ENCODE results near the gene AJAP1.

AJAP1 gene

GRCh38 chr1:4627353-4627752 lies 27.1 kb upstream of the AJAP1 start:
- in situ Hi-C loops (cut with HindIII; ENCODE audit: low pct_ligation_motif_present, low pct_unique_long_range_greater_than_20kb, low sequenced_read_pairs), result no loop called here
- no peak for DNase-seq

DNA sequence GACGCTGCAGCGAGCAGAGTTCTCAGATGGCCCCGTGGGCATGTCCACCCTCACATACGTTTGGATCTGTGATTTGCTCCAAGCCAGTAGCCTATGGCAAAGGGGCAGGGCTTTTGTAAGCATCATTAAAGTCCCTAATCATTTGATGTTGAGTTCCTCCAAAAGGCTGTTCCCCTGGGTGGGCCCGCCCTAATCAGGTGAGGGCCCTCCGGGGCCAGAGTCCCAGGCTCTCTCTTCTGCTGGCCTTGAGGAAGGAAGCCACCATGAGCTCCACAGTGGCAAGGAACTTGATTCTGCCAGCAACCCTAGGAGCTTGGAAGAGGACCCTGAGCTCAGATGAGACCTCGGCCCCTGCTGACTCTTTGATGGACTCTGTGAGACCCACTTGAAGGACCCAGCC lies 25.4 kb upstream of the AJAP1 start:
- in situ Hi-C loops (cut with HindIII; ENCODE audit: low pct_ligation_motif_present, low pct_unique_long_range_greater_than_20kb, low sequenced_read_pairs), result no loop called here
- no peak for DNase-seq

DNA sequence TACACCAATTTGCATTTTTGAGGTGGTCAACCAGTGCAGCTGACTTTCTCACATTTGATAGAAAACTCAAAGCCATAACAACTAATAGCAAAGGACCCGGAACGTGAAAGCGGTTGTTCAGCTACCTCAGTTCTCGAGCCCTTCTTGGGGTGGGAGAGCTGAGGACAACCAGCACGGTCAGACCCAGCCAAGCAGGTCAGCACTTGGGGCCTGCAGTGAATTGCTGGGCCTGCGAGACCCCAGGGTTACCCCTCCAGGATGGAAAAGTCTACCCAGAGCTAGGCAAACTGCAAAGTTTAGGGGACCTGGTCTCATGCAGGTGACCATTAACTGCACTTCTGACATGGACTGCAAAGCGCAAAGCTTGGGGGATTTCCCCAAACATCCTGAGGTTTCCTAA lies 23.8 kb upstream of the AJAP1 start:
- DNase-seq, result no peak

DNA sequence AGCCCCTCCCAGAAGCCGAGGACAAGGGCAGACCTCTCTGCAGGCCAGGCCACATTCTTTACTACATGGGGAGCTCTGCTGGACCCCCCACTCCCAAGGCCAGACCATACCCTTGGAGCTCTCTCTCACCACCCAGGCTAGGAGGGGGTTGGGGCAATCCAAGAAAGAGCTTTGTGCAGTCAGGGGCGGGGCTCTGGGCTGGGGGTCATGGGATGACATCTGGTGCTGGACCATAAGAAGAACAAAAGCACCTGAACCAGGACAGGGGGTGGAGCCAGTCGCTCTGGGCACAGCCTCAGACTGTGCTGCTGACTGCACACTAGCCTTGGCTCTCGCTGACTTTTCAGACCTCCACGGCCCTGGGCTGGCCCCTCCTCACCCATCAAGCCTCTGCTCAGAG lies 23.1 kb upstream of the AJAP1 start:
- in situ Hi-C loops (cut with HindIII; ENCODE audit: low pct_ligation_motif_present, low pct_unique_long_range_greater_than_20kb, low sequenced_read_pairs), result no loop called here
- no peak for DNase-seq

More for the DNA sequence above, 23.8 kb upstream of the AJAP1 start:
- in situ Hi-C loops (cut with HindIII; ENCODE audit: low pct_ligation_motif_present, low pct_unique_long_range_greater_than_20kb, low sequenced_read_pairs), result no loop called here

- in situ Hi-C loops (cut with HindIII; ENCODE audit: low pct_ligation_motif_present, low pct_unique_long_range_greater_than_20kb, low sequenced_read_pairs), result no loop called here
- no peak for DNase-seq
Observed at GRCh38 chr1:4633346-4633745, 21.1 kb upstream of the AJAP1 start.

DNA sequence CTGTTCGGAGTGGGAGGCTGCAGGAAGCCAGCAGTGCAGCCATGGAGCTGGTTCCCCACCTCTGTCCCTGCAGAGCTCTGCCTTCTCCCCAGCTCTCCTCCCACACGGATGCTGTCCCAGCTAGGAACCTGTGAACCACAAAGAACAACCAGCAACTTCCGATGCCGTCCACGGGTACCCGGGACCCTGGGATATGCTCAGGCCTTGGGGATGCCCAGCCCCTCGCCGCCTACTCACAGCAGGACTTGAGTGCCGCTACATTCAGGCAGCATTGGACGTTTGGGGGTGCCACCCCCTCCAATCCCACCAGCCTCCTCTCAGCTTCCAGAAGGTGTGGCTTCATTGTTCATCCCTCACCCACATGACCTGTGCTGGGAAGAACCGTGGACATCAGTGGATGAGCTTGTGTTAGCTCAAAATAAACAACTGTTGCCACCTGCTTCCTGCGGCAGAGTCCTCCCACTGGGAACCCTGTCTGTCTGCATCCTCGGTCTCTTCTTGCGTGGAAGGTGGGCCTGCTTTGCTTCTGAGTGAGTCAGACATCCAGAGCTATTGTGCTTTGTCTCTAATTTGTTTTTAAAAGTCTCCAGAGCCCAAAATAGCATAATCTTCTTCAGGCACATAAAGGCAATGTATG lies 20.1 kb upstream of the AJAP1 start:
- in situ Hi-C loops (cut with HindIII; ENCODE audit: low pct_ligation_motif_present, low pct_unique_long_range_greater_than_20kb, low sequenced_read_pairs), result no loop called here
- no peak for DNase-seq

DNA sequence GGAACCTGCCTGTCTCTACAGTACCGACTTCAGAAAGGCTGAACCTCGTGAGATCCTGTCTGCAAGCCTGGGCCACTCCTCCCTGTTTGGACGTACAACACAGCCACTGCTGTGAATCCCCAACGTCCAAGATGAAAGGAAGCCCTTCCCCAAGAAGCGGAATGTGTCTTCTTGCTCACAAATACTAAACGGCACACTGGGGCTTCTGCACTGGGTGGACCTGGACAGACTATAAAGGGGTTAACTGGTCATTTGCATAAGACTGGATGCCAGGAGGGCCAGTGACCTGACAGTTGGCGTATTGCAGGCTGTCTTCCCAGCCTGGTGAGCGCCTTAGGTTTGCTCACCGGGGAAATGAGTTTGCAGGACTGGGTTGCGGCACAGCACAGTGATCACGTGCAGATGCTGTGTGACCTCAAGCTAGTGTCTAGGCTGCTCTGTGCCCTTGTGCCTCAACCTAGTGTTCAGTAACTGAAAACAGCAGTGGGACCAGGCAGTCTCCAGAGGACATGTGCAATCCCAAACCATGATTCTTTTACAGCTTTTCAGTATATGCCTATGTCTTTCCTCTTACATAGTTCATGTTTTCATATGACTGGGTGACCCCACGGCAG lies 19.5 kb upstream of the AJAP1 start:
- DNase-seq, result no peak
- in situ Hi-C loops (cut with HindIII; ENCODE audit: low pct_ligation_motif_present, low pct_unique_long_range_greater_than_20kb, low sequenced_read_pairs), result no loop called here

DNA sequence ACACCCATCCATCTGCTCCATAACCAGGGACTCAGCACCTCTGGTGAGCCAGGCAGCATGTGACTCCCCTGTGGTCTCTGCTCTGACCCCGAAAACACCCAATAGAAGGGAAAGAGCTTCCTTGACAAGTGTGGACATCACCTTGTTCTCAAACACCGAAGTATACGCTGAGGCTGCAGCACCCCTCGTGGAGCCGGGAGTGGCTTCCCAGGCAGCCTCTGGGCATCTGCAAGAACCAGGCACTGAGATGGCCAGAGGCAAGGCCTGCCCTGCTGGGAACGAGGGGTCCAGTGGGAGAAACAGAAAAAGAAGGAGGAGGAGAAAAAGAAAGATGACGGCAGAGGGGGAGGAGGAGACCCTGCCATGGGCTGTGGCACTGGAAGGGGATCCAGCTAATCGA lies 18.2 kb upstream of the AJAP1 start:
- DNase-seq, result no peak
- in situ Hi-C loops (cut with HindIII; ENCODE audit: low pct_ligation_motif_present, low pct_unique_long_range_greater_than_20kb, low sequenced_read_pairs), result no loop called here

- in situ Hi-C loops (cut with HindIII; ENCODE audit: low pct_ligation_motif_present, low pct_unique_long_range_greater_than_20kb, low sequenced_read_pairs), result no loop called here
- no peak for DNase-seq
Observed at GRCh38 chr1:4636644-4637380, 17.6 kb upstream of the AJAP1 start.

- DNase-seq, result no peak
- in situ Hi-C loops (cut with HindIII; ENCODE audit: low pct_ligation_motif_present, low pct_unique_long_range_greater_than_20kb, low sequenced_read_pairs), result no loop called here
Observed at GRCh38 chr1:4637616-4638344, 16.6 kb upstream of the AJAP1 start.

- in situ Hi-C loops (cut with HindIII; ENCODE audit: low pct_ligation_motif_present, low pct_unique_long_range_greater_than_20kb, low sequenced_read_pairs), result no loop called here
- DNase-seq, result no peak
Observed at GRCh38 chr1:4638345-4638729, 16.1 kb upstream of the AJAP1 start.

- no peak for DNase-seq
- in situ Hi-C loops (cut with HindIII; ENCODE audit: low pct_ligation_motif_present, low pct_unique_long_range_greater_than_20kb, low sequenced_read_pairs), result no loop called here
Observed at GRCh38 chr1:4640931-4641330, 13.5 kb upstream of the AJAP1 start.

GRCh38 chr1:4647391-4647790 lies 7.0 kb upstream of the AJAP1 start:
- in situ Hi-C loops (cut with HindIII; ENCODE audit: low pct_ligation_motif_present, low pct_unique_long_range_greater_than_20kb, low sequenced_read_pairs), result no loop called here
- DNase-seq, result no peak

GRCh38 chr1:4648657-4649056 lies 5.8 kb upstream of the AJAP1 start:
- DNase-seq, result no peak
- in situ Hi-C loops (cut with HindIII; ENCODE audit: low pct_ligation_motif_present, low pct_unique_long_range_greater_than_20kb, low sequenced_read_pairs), result no loop called here

DNA sequence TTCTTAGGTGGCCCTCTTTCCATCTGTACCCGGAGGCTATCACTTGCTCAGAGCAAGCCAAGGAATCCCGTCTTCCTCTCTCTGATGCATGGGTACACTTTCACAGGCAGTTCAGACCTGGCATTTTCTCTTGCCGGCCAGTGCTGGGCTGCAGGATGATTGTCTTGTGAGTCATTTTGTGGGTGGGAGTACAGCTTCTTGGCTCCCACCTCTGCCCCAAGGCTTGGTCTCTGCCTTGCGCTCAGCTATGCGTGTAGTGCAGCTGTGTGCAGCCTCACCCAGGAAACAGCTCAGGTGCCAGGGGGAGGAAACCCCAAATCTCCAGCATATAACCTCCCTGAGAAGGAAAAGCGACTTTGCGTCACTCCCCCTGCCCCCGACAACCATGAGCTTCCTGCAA lies 3.9 kb upstream of the AJAP1 start:
- in situ Hi-C loops (cut with HindIII; ENCODE audit: low pct_ligation_motif_present, low pct_unique_long_range_greater_than_20kb, low sequenced_read_pairs), result no loop called here
- peak; percentile 84 for DNase-seq

DNA sequence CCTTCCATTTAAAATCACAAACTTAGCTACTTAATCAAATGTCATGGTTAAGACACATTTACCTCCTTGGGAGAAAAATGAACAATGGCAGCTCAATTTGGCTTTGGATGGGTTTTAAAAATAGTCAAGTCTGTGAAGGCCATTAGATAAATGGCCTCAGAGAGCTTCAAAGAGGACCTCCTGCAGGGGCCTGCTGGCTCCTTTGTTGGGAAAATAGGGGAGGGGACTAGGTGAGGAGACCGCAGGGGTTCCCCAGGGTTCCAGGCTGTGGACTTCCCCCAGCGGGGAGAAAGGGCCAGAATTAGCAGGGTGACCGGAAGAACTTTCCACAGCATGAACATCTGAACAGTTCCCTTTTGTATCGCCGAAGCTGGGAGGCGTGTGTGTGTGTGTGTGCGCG lies 3.4 kb upstream of the AJAP1 start:
- DNase-seq, result no peak
- in situ Hi-C loops (cut with HindIII; ENCODE audit: low pct_ligation_motif_present, low pct_unique_long_range_greater_than_20kb, low sequenced_read_pairs), result no loop called here

GRCh38 chr1:4652631-4653327 lies 1.6 kb upstream of the AJAP1 start:
- peak; percentile 50 for DNase-seq
- in situ Hi-C loops (cut with HindIII; ENCODE audit: low pct_ligation_motif_present, low pct_unique_long_range_greater_than_20kb, low sequenced_read_pairs), result no loop called here

DNA sequence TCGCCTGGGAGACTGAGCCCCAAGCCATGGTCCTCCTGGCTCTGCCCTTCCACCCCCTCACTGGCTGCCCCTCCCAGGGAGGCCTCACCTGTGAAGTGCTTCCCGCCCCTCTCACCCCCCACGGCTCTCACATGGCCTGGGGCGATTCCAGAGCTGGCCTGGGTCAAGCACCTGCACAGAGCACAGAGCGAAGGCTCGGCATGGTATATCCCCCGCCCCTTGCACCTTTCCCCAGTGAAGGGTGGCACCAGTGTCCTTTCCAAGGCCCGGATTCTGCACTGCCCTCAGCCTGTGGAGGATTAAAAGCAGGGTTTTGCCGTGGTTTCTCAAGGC lies 1.1 kb upstream of the AJAP1 start:
- DNase-seq, result no peak
- in situ Hi-C loops (cut with HindIII; ENCODE audit: low pct_ligation_motif_present, low pct_unique_long_range_greater_than_20kb, low sequenced_read_pairs), result no loop called here

Data from ACHN (cell line).